GM12878 (cell line): ENCODE data around the gene UST. TPM values are rescaled to one million over a fixed set of nuclear protein-coding genes. Genes with fewer than 3 reads are reported as not detected.

Source experiments
- ATAC-seq: fragments of 200-7000 bp; cut with Tn5 transposase; 3 replicates; pipeline ENCODE4 v1.9.1; 2020; ENCODE audit warnings: mild to moderate bottlenecking, moderate library complexity
- BruUV-seq: library from RNA; stranded (reverse); fragments of 400-500 nt; replicated peaks from 2 replicates; lab custom pipeline; 2021; lab: Mats Ljungman, UMichigan
- CTCF ChIA-PET: fragments of 300-600 bp; sonication (Branson Sonifier 250); formaldehyde crosslinking; extraction: SDS; loops from one replicate; lab custom pipeline; 2021; ENCODE audit warnings: inconsistent platforms; lab: Yijun Ruan, JAX
- POLR2A ChIA-PET: fragments of 350-600 bp; formaldehyde crosslinking; extraction: SDS; loops from one replicate; lab custom pipeline; 2021; ENCODE audit warnings: inconsistent platforms; lab: Charles Lee
- RAD21 ChIA-PET: fragments of 300-600 bp; sonication (Branson Sonifier 250); formaldehyde crosslinking; loops from one replicate; lab custom pipeline; 2023; ENCODE audit warnings: antibody characterized with exemption; ENCODE audit not compliant: unreplicated experiment; lab: Charles Lee
- SMC1A ChIA-PET: fragments of 300-600 bp; sonication (Branson Sonifier 250); formaldehyde crosslinking; loops from one replicate; lab custom pipeline; 2023; ENCODE audit not compliant: unreplicated experiment, uncharacterized antibody; lab: Charles Lee
- DNase-seq: peaks from one replicate; pipeline ENCODE4 v3.0.0-alpha.2; 2011; ENCODE audit warnings: low read depth, low spot score
- FAIRE-seq: peaks from 3 replicates; lab custom pipeline; 2011; peaks lifted over from hg19 to GRCh38; lab: Jason Lieb, UNC
- H2AFZ ChIP-seq: 2 replicates; pipeline ENCODE4 v1.6.0; 2011; ENCODE audit warnings: low read depth, low read length, control low read depth; ENCODE audit not compliant: control insufficient read depth
- H3K27ac ChIP-seq: 2 replicates; pipeline ENCODE4 v1.5.1; 2011; ENCODE audit warnings: control low read depth; ENCODE audit not compliant: control insufficient read depth, insufficient read depth
- H3K27me3 ChIP-seq, 2 experiments: replicated peaks in 1 of 2; 2 replicates each; pipeline versions ENCODE4 v1.6.0 to v1.6.1; 2011; ENCODE audit warnings: low read length in 1 of 2; ENCODE audit not compliant: control insufficient read depth in 2 of 2, insufficient read depth in 2 of 2
- H3K36me3 ChIP-seq, 2 experiments: 2 replicates each; pipeline ENCODE4 v1.5.1; 2011; ENCODE audit warnings: low read length in 1 of 2; ENCODE audit not compliant: control insufficient read depth in 2 of 2, insufficient read depth in 2 of 2
- H3K4me1 ChIP-seq: 2 replicates; pipeline ENCODE4 v1.6.1; 2011; ENCODE audit warnings: mild to moderate bottlenecking, low read length, moderate library complexity, mixed read lengths; ENCODE audit not compliant: control insufficient read depth, insufficient read depth
- H3K4me2 ChIP-seq: 2 replicates; pipeline ENCODE4 v1.6.0; 2011; ENCODE audit warnings: control low read depth; ENCODE audit not compliant: control insufficient read depth, insufficient read depth
- H3K4me3 ChIP-seq: fragments of 200-600 bp; sonication (generic); 2 replicates; pipeline ENCODE4 v1.5.1; 2016
- H3K79me2 ChIP-seq: 2 replicates; pipeline ENCODE4 v1.6.0; 2011; ENCODE audit warnings: low read length; ENCODE audit not compliant: control insufficient read depth, insufficient read depth
- H3K9ac ChIP-seq: 2 replicates; pipeline ENCODE4 v1.8.0; 2011; ENCODE audit warnings: low read length, control low read depth, mixed read lengths; ENCODE audit not compliant: control insufficient read depth, insufficient read depth
- H3K9me3 ChIP-seq: replicated peaks from 3 replicates; pipeline ENCODE4 v1.5.1; 2011; ENCODE audit warnings: mild to moderate bottlenecking, low read length; ENCODE audit not compliant: control insufficient read depth, insufficient read depth
- H4K20me1 ChIP-seq: 2 replicates; pipeline ENCODE4 v1.6.0; 2011; ENCODE audit not compliant: control insufficient read depth, insufficient read depth
- ATF7 ChIP-seq: fragments of 450-650 bp; IDR thresholded peaks from 2 replicates; pipeline ENCODE4 v1.6.1; 2016; ENCODE audit warnings: low read depth, mild to moderate bottlenecking
- MEF2A ChIP-seq: IDR thresholded peaks from 2 replicates; pipeline ENCODE4 v1.6.1; 2011; ENCODE audit warnings: low read depth, mild to moderate bottlenecking, low read length, moderate library complexity; ENCODE audit not compliant: insufficient read depth
- NFYA ChIP-seq: IDR thresholded peaks from 2 replicates; pipeline ENCODE4 v1.6.1; 2011; ENCODE audit warnings: low read depth, mild to moderate bottlenecking, low read length, improper control_type of control experiment, borderline replicate concordance
- SUZ12 ChIP-seq: fragments of 200-600 bp; sonication (generic); IDR thresholded peaks from one replicate; pipeline ENCODE4 v1.6.1; 2018; ENCODE audit warnings: antibody characterized with exemption, mild to moderate bottlenecking; ENCODE audit not compliant: unreplicated experiment
- WRNIP1 ChIP-seq: IDR thresholded peaks from 2 replicates; pipeline ENCODE4 v1.6.1; 2011; ENCODE audit warnings: low read depth, low read length, improper control_type of control experiment, borderline replicate concordance
- ZBED1 ChIP-seq: IDR thresholded peaks from 2 replicates; pipeline ENCODE4 v1.6.1; 2016; ENCODE audit warnings: borderline replicate concordance
- ZNF217 ChIP-seq: fragments of 450-650 bp; IDR thresholded peaks from 2 replicates; pipeline ENCODE4 v1.6.1; 2017; ENCODE audit warnings: antibody characterized with exemption, mild to moderate bottlenecking
- WGBS: methylation state at CpG from one replicate; pipeline ENCODE4 v1.1.6; 2016; ENCODE audit warnings: low lambda C conversion rate; ENCODE audit not compliant: insufficient replicate concordance, insufficient coverage; ENCODE audit errors: missing lambda C conversion rate; 5-methylcytosine and 5-hydroxymethylcytosine counted together
- in situ Hi-C: fragments of 300-500 bp; cut with MboI; formaldehyde crosslinking; loops from 9 replicates; pipeline ENCODE4 v1.14.3; 2018; ENCODE audit warnings: mixed read lengths
- intact Hi-C: fragments of 100-400 bp; cut with micrococcal nuclease; formaldehyde crosslinking; loops from one replicate; pipeline ENCODE4 v1.14.2; 2022; ENCODE audit not compliant: unreplicated experiment
- polyA plus RNA-seq, 11 experiments: library from polyadenylated mRNA; depleted of rRNA in 4 of 11; unstranded in 6 of 11; stranded (reverse) in 5 of 11; fragments of >200 nt; fragmentation: Nextera tagmentation in 4 of 11; fragmentation: Illumina TruSeq in 1 of 11; extraction: Ambion mirVana in 4 of 11; extraction: Trizol in 1 of 11; gene quantifications; 1 replicate in 1 of 11; 2 replicates in 10 of 11; pipeline versions ENCODE4 v1.2.1 to v1.2.3, GENCODE V29; 2011 to 2016; ENCODE audit warnings: inconsistent platforms in 2 of 11, missing spikeins in 2 of 11, low read depth in 1 of 11
- total RNA-seq, 4 experiments: library from RNA; depleted of rRNA in 3 of 4; stranded (reverse); fragments of >200 nt in 3 of 4; fragmentation: Illumina TruSeq in 1 of 4; extraction: Trizol in 1 of 4; gene quantifications; 2 replicates each; pipeline versions ENCODE4 v1.2.1 to v1.2.3, GENCODE V29; 2013 to 2021
- TF ChIP-seq, protein P1 (sequence below): fragments of 150-350 bp; IDR thresholded peaks from 2 replicates; pipeline ENCODE4 v1.6.1; 2014; ENCODE audit warnings: mild to moderate bottlenecking, low read depth, low read length

The UST gene
- total and polyA plus RNA-seq, 10 of the 15 experiments (the other 5 are each of a cell fraction or from before 2014, with no cell fraction given), result 0.74 to 43.3 (median 2.2) TPM

DNA sequence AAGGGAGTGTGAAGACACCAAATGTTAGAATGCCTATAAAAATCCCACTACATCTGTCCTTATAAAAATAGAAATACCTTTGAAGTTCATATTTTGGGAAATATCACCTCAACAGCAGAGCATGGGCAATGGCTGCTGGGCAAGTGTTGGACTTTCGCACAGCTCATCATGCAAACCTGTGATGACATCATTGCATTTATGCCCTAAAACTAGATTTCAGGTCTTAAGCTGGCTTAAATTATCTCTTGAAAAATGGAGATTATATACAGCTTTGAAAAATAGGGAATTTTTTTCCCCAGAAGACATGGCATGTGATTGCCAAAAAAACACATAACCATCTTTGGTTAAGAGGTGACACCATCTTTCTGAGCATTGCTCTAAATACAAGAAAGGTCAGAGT, 197.8 kb downstream of the UST start:
- Histone ChIP-seq H3K4me1 (no peaks in the 10 kb centered on the region), H4K20me1 (no peaks in the 10 kb centered on the region), H2AFZ (no peak overlapping the region), H3K36me3 (no peaks in the 10 kb centered on the region), H3K79me2 (no peaks in the 10 kb centered on the region), H3K9ac (no peak overlapping the region), H3K4me3 (no peak overlapping the region), H3K27me3 (peaks cover 0 to 3% of the 10 kb centered on the region in 2 experiments; a peak in 1 of 4 replicates), H3K27ac (no peak overlapping the region), H3K4me2 (no peak overlapping the region), H3K9me3 (no peaks in the 10 kb centered on the region)
- ChIA-PET RAD21 (interaction anchor here (1.3 to 2.5 kb wide), 3 partner anchors 178 to 367 kb away, joined by 3 to 11 read pairs (median 4); no protein-coding TSS in a partner anchor), CTCF (interaction anchor here (2.7 kb wide), 1 partner anchor 367 kb away, joined by 16 read pairs; no protein-coding TSS in a partner anchor), POLR2A (no interaction called here), SMC1A (interaction anchor here (0.8 to 2.0 kb wide), 5 partner anchors 10 to 367 kb away, joined by 3 to 5 read pairs (median 3); no protein-coding TSS in a partner anchor)
- no peak for TF ChIP-seq NFYA
- TF ChIP-seq ATF7, result peak; percentile 39; the same call in 1 of the 2 replicates
- intact Hi-C loops (loop anchor here (5.0 kb wide), 1 partner anchor 182 kb away; no protein-coding TSS in a partner anchor), in situ Hi-C loops (no loop called here)
- FAIRE-seq (no peak), ATAC-seq (no peak), DNase-seq (no peak)
- 100% methylated on average over 1 of the region's 1 CpG for WGBS
- BruUV-seq, result no TSS peak

DNA sequence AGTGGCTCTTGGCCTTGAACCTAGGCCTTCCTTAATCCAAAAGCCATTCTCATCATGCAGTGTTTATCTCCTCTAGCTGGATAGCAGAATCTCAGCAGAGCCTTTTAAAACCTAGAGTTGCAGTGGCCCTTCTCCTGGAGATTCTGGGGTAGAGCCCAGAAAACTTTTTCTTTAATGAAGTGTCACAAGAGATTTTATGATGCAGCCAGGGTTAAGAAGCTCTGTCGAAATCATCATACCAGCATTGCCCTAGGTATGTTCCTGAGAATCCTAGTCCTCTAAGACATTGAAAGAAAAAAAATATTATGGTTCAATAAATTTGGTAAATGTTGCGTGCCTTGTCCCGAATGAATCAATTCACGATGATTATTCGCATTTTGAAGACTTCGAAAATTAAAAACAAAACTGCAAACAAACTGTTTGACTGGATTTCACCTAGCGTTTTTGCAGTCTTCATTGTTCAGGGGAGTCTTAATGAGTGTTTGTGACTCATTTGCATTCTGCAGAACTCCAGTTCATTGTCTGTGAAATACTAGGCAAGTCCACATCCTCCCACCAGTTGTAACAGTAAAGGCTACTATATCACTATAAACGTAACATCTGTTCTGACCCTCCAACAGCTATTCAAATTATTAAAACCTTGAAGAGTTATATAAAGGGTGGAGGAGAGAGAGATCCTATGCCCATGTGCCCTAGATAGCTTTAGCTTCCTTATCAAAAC, 198.6 kb downstream of the UST start:
- DNase-seq (no peak), FAIRE-seq (no peak), ATAC-seq (peak; percentile 42)
- Histone ChIP-seq H3K79me2 (no peaks in the 10 kb centered on the region), H2AFZ (no peak overlapping the region), H3K4me3 (no peak overlapping the region), H3K9ac (no peak overlapping the region), H4K20me1 (no peaks in the 10 kb centered on the region), H3K4me1 (no peaks in the 10 kb centered on the region), H3K27ac (no peak overlapping the region), H3K27me3 (peaks cover 0 to 3% of the 10 kb centered on the region in 2 experiments; a peak in 1 of 4 replicates), H3K9me3 (no peaks in the 10 kb centered on the region), H3K4me2 (no peak overlapping the region), H3K36me3 (no peaks in the 10 kb centered on the region)
- 41% methylated on average over 8 of the region's 8 CpGs for WGBS
- ChIA-PET RAD21 (interaction anchor here (0.6 to 2.5 kb wide), 4 partner anchors 166 to 367 kb away, joined by 3 to 11 read pairs (median 4); no protein-coding TSS in a partner anchor), SMC1A (interaction anchor here (1.0 to 1.5 kb wide), 4 partner anchors 11 to 368 kb away, joined by 3 to 4 read pairs (median 3); no protein-coding TSS in a partner anchor), POLR2A (no interaction called here), CTCF (interaction anchor here (1.0 to 2.7 kb wide), 3 partner anchors 12 to 487 kb away, joined by 3 to 16 read pairs (median 3); no protein-coding TSS in a partner anchor)
- BruUV-seq, result no TSS peak
- TF ChIP-seq SUZ12 (no peak), WRNIP1 (no peak), MEF2A (no peak), ZBED1 (no peak), ZNF217 (no peak)
- TF ChIP-seq, protein P1, sequence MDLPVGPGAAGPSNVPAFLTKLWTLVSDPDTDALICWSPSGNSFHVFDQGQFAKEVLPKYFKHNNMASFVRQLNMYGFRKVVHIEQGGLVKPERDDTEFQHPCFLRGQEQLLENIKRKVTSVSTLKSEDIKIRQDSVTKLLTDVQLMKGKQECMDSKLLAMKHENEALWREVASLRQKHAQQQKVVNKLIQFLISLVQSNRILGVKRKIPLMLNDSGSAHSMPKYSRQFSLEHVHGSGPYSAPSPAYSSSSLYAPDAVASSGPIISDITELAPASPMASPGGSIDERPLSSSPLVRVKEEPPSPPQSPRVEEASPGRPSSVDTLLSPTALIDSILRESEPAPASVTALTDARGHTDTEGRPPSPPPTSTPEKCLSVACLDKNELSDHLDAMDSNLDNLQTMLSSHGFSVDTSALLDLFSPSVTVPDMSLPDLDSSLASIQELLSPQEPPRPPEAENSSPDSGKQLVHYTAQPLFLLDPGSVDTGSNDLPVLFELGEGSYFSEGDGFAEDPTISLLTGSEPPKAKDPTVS, result no peak
- intact Hi-C loops (loop anchor here (5.0 kb wide), 1 partner anchor 183 kb away; no protein-coding TSS in a partner anchor), in situ Hi-C loops (no loop called here)
